NCI-H2107 (cell line): ENCODE results near the gene KRTAP29-1.
"Not testable (repeated sequence)": the region's sequence is repeated elsewhere in the genome, so short reads cannot be mapped to it uniquely, and the experiment has no call there.

Source experiments
- DNase-seq: peaks from one replicate; lab custom pipeline; 2025; lab: John Stamatoyannopoulos, UW

Gene KRTAP29-1

GRCh38 chr17:41298458-41299135 lies 4.1 kb downstream of the KRTAP29-1 start:
- DNase-seq = no peak

- DNase-seq = no peak
Observed at GRCh38 chr17:41296846-41297245, 5.8 kb downstream of the KRTAP29-1 start.

GRCh38 chr17:41294016-41294415 lies 8.6 kb downstream of the KRTAP29-1 start:
- DNase-seq = no peak

- DNase-seq = no peak
Observed at GRCh38 chr17:41287050-41287449, 15.6 kb downstream of the KRTAP29-1 start.

- DNase-seq = no peak
Observed at GRCh38 chr17:41284546-41284945, 18.1 kb downstream of the KRTAP29-1 start.

- DNase-seq = no peak
Observed at GRCh38 chr17:41284043-41284442, 18.6 kb downstream of the KRTAP29-1 start.

- no peak for DNase-seq
Observed at GRCh38 chr17:41278176-41278955, 24.3 kb downstream of the KRTAP29-1 start.

- not testable (repeated sequence) for DNase-seq
Observed at GRCh38 chr17:41275648-41276190, 26.9 kb downstream of the KRTAP29-1 start, which contains the start of gene KRTAP9-7. Gene KRTAP9-7 (plus strand): TSS chr17:41275698. CDS start chr17:41275698, 0 bp downstream.

GRCh38 chr17:41271858-41272257 lies 30.8 kb downstream of the KRTAP29-1 start:
- DNase-seq = no peak

GRCh38 chr17:41271323-41271722 lies 31.3 kb downstream of the KRTAP29-1 start:
- not testable (repeated sequence) for DNase-seq

- DNase-seq = no peak
Observed at GRCh38 chr17:41267711-41268110, 34.9 kb downstream of the KRTAP29-1 start.

- no peak for DNase-seq
Observed at GRCh38 chr17:41265078-41265477, 37.6 kb downstream of the KRTAP29-1 start, which contains the start of gene KRTAP9-6. Gene KRTAP9-6 (plus strand): TSS chr17:41265378. CDS start chr17:41265378, 0 bp downstream.

- DNase-seq = no peak
Observed at GRCh38 chr17:41264599-41264998, 38.1 kb downstream of the KRTAP29-1 start.

- no peak for DNase-seq
Observed at GRCh38 chr17:41263212-41263611, 39.4 kb downstream of the KRTAP29-1 start.

- no peak for DNase-seq
Observed at GRCh38 chr17:41258406-41258805, 44.2 kb downstream of the KRTAP29-1 start.

- no peak for DNase-seq
Observed at GRCh38 chr17:41256291-41256685, 46.4 kb downstream of the KRTAP29-1 start.

GRCh38 chr17:41255381-41256290 lies 47.0 kb downstream of the KRTAP29-1 start, which contains the start of gene KRTAP9-9:
Gene KRTAP9-9 (plus strand): TSS chr17:41255384.
- not testable (repeated sequence) for DNase-seq

- DNase-seq = no peak
Observed at GRCh38 chr17:41254861-41255260, 47.8 kb downstream of the KRTAP29-1 start.
